DOHH2 (cell line): ENCODE data around the gene CD63.

ENCODE experiments used
- H3F3A ChIP-seq: fragments of 200-600 bp; sonication (generic), shearing (Covaris generic); 2 replicates; pipeline ENCODE4 v1.6.0; 2016; ENCODE audit warnings: antibody characterized with exemption, mild to moderate bottlenecking; ENCODE audit not compliant: control insufficient read depth, insufficient read depth
- H3K27ac ChIP-seq: fragments of 200-600 bp; sonication (generic); 2 replicates; pipeline ENCODE4 v1.5.1; 2014; ENCODE audit warnings: low read depth, mild to moderate bottlenecking, low read length, moderate library complexity
- H3K27me3 ChIP-seq: fragments of 200-600 bp; sonication (generic); 2 replicates; pipeline ENCODE4 v1.6.1; 2014; ENCODE audit warnings: mild to moderate bottlenecking, low read length, mixed read lengths; ENCODE audit not compliant: control insufficient read depth
- H3K36me3 ChIP-seq: fragments of 200-600 bp; sonication (generic); 2 replicates; pipeline ENCODE4 v1.6.1; 2014; ENCODE audit warnings: mild to moderate bottlenecking, low read length, moderate library complexity, mixed read lengths; ENCODE audit not compliant: control insufficient read depth
- H3K4me1 ChIP-seq: fragments of 200-600 bp; sonication (generic); 2 replicates; pipeline ENCODE4 v1.6.1; 2014; ENCODE audit warnings: mild to moderate bottlenecking, low read length, mixed read lengths; ENCODE audit not compliant: control insufficient read depth
- H3K4me2 ChIP-seq: fragments of 200-600 bp; sonication (generic); 2 replicates; pipeline ENCODE4 v1.6.0; 2014; ENCODE audit warnings: mild to moderate bottlenecking, low read length, moderate library complexity
- H3K4me3 ChIP-seq: fragments of 200-600 bp; sonication (generic); 2 replicates; pipeline ENCODE4 v1.5.1; 2014; ENCODE audit warnings: mild to moderate bottlenecking, low read length, mixed read lengths
- H3K79me2 ChIP-seq: fragments of 200-600 bp; sonication (generic); 2 replicates; pipeline ENCODE4 v1.6.1; 2014; ENCODE audit warnings: mild to moderate bottlenecking, low read length, mixed read lengths; ENCODE audit not compliant: control insufficient read depth
- H3K9me2 ChIP-seq: fragments of 200-600 bp; sonication (generic); replicated peaks from 2 replicates; pipeline ENCODE4 v1.6.1; 2014; ENCODE audit warnings: mild to moderate bottlenecking, low read length, mixed read lengths; ENCODE audit not compliant: control insufficient read depth
- H3K9me3 ChIP-seq: fragments of 200-600 bp; sonication (generic); 2 replicates; pipeline ENCODE4 v1.6.1; 2014; ENCODE audit warnings: antibody characterized with exemption, low read length, mixed read lengths; ENCODE audit not compliant: control insufficient read depth, insufficient read depth
- H4K20me1 ChIP-seq: fragments of 200-600 bp; sonication (generic); 2 replicates; pipeline ENCODE4 v1.6.0; 2014; ENCODE audit warnings: low read depth, mild to moderate bottlenecking, antibody characterized with exemption, low read length, moderate library complexity; ENCODE audit not compliant: control insufficient read depth, insufficient read depth
- EZH2phosphoT487 ChIP-seq: fragments of 200-600 bp; sonication (generic); IDR thresholded peaks from 2 replicates; pipeline ENCODE4 v1.6.1; 2017; ENCODE audit warnings: borderline replicate concordance, mild to moderate bottlenecking, antibody characterized with exemption, low read length, moderate library complexity, mixed read lengths
- TF ChIP-seq, protein P1 (sequence below): fragments of 200-600 bp; sonication (generic); IDR thresholded peaks from one replicate; pipeline ENCODE4 v1.5.1; 2014; ENCODE audit warnings: antibody characterized with exemption, mild to moderate bottlenecking, low read depth, low read length; ENCODE audit not compliant: poor library complexity, severe bottlenecking

Gene CD63

GRCh38 chr12:55693323-55694187 is 35.3 kb downstream of the CD63 start:
- H3K4me2 ChIP-seq, result no peak overlapping the region
- TF ChIP-seq, protein P1, sequence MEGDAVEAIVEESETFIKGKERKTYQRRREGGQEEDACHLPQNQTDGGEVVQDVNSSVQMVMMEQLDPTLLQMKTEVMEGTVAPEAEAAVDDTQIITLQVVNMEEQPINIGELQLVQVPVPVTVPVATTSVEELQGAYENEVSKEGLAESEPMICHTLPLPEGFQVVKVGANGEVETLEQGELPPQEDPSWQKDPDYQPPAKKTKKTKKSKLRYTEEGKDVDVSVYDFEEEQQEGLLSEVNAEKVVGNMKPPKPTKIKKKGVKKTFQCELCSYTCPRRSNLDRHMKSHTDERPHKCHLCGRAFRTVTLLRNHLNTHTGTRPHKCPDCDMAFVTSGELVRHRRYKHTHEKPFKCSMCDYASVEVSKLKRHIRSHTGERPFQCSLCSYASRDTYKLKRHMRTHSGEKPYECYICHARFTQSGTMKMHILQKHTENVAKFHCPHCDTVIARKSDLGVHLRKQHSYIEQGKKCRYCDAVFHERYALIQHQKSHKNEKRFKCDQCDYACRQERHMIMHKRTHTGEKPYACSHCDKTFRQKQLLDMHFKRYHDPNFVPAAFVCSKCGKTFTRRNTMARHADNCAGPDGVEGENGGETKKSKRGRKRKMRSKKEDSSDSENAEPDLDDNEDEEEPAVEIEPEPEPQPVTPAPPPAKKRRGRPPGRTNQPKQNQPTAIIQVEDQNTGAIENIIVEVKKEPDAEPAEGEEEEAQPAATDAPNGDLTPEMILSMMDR, result no peak
- no peak for TF ChIP-seq EZH2phosphoT487
- H3K27ac ChIP-seq, result no peak overlapping the region
- no peaks in the 10 kb centered on the region for H3K4me1 ChIP-seq
- no peak overlapping the region for H3K4me3 ChIP-seq
- H3K9me3 ChIP-seq, result no peaks in the 10 kb centered on the region
- H3K9me2 ChIP-seq, result no peaks in the 10 kb centered on the region
- peaks cover 11% of the 10 kb centered on the region; the same call in 1 of the 2 replicates for H3K27me3 ChIP-seq
- H4K20me1 ChIP-seq, result no peaks in the 10 kb centered on the region
- no peaks in the 10 kb centered on the region for H3K36me3 ChIP-seq
- H3K79me2 ChIP-seq, result no peaks in the 10 kb centered on the region
- no peaks in the 10 kb centered on the region for H3F3A ChIP-seq

GRCh38 chr12:55692631-55693322 is 36.0 kb downstream of the CD63 start:
- no peaks in the 10 kb centered on the region for H3K36me3 ChIP-seq
- peaks cover 8% of the 10 kb centered on the region; the same call in 1 of the 2 replicates for H3K27me3 ChIP-seq
- H3F3A ChIP-seq, result no peaks in the 10 kb centered on the region
- no peaks in the 10 kb centered on the region for H3K4me1 ChIP-seq
- H3K79me2 ChIP-seq, result no peaks in the 10 kb centered on the region
- no peak overlapping the region for H3K27ac ChIP-seq
- H3K4me2 ChIP-seq, result no peak overlapping the region
- H4K20me1 ChIP-seq, result no peaks in the 10 kb centered on the region
- H3K9me3 ChIP-seq, result no peaks in the 10 kb centered on the region
- no peak overlapping the region for H3K4me3 ChIP-seq
- TF ChIP-seq EZH2phosphoT487, result no peak
- TF ChIP-seq, protein P1, result no peak
- no peaks in the 10 kb centered on the region for H3K9me2 ChIP-seq

- Histone ChIP-seq H4K20me1 (no peaks in the 10 kb centered on the region), H3K4me1 (no peaks in the 10 kb centered on the region), H3K4me3 (no peak overlapping the region), H3K9me2 (no peaks in the 10 kb centered on the region), H3K9me3 (no peaks in the 10 kb centered on the region), H3K36me3 (no peaks in the 10 kb centered on the region), H3K27ac (no peak overlapping the region), H3K27me3 (no peaks in the 10 kb centered on the region), H3K4me2 (no peak overlapping the region), H3F3A (no peaks in the 10 kb centered on the region), H3K79me2 (no peaks in the 10 kb centered on the region)
- no peak for TF ChIP-seq EZH2phosphoT487
- TF ChIP-seq, protein P1, result no peak
These were observed 39.8 kb downstream of the CD63 start for GRCh38 chr12:55688716-55689655.
